HK-2 (cell line): ENCODE data around the gene CHST6.
"Not testable (repeated sequence)": the region's sequence is repeated elsewhere in the genome, so short reads cannot be mapped to it uniquely, and the experiment has no call there.

Experiments used
- DNase-seq: peaks from one replicate; pipeline ENCODE4 v3.0.0-alpha.2; 2018; ENCODE audit not compliant: unreplicated experiment

The CHST6 gene

GRCh38 chr16:75502916-75503605 is 7.8 kb upstream of the CHST6 start:
- no peak for DNase-seq

- not testable (repeated sequence) for DNase-seq
These were observed 6.6 kb upstream of the CHST6 start for GRCh38 chr16:75501820-75502219.

GRCh38 chr16:75501359-75501758 is 6.1 kb upstream of the CHST6 start:
- DNase-seq: no peak

GRCh38 chr16:75498605-75499322 is 3.5 kb upstream of the CHST6 start:
- peak; percentile 62 for DNase-seq

GRCh38 chr16:75497558-75497957 is 2.3 kb upstream of the CHST6 start:
- no peak for DNase-seq

- no peak for DNase-seq
These were observed 573 bp downstream of the CHST6 start for GRCh38 chr16:75494661-75495075.

- no peak for DNase-seq
These were observed 1.1 kb downstream of the CHST6 start for GRCh38 chr16:75494184-75494583.

- DNase-seq: no peak
These were observed 3.4 kb downstream of the CHST6 start for GRCh38 chr16:75491876-75492275.

- DNase-seq: no peak
These were observed 6.9 kb downstream of the CHST6 start for GRCh38 chr16:75488322-75488721.

GRCh38 chr16:75486676-75487313 is 8.4 kb downstream of the CHST6 start:
- DNase-seq: no peak

- no peak for DNase-seq
These were observed 9.1 kb downstream of the CHST6 start for GRCh38 chr16:75486014-75486675.

GRCh38 chr16:75485230-75486013 is 9.8 kb downstream of the CHST6 start:
- DNase-seq: no peak

GRCh38 chr16:75483222-75483621 is 12.0 kb downstream of the CHST6 start:
- no peak for DNase-seq

- DNase-seq: no peak
These were observed 12.6 kb downstream of the CHST6 start for GRCh38 chr16:75482434-75483205.

- no peak for DNase-seq
These were observed 13.8 kb downstream of the CHST6 start for GRCh38 chr16:75481475-75481874.

GRCh38 chr16:75479421-75479990 is 15.7 kb downstream of the CHST6 start:
- DNase-seq: no peak

GRCh38 chr16:75478480-75479345 is 16.5 kb downstream of the CHST6 start:
- no peak for DNase-seq

- no peak for DNase-seq
These were observed 17.4 kb downstream of the CHST6 start for GRCh38 chr16:75477680-75478473.

GRCh38 chr16:75476817-75477216 is 18.4 kb downstream of the CHST6 start:
- peak; percentile 42 for DNase-seq
